COLO829 (cell line): ENCODE data around the gene ZNF672.
"Not testable (repeated sequence)": the region's sequence is repeated elsewhere in the genome, so short reads cannot be mapped to it uniquely, and the experiment has no call there.

ENCODE experiments used
- DNase-seq: peaks from one replicate; pipeline ENCODE4 v3.0.0; 2012; ENCODE audit warnings: low spot score

ZNF672 gene

GRCh38 chr1:248853663-248854375 lies 15.8 kb downstream of the ZNF672 start:
- no peak for DNase-seq

- DNase-seq, result no peak
Measured at GRCh38 chr1:248855580-248855979, 17.6 kb downstream of the ZNF672 start.

- no peak for DNase-seq
Measured at GRCh38 chr1:248856176-248856575, 18.2 kb downstream of the ZNF672 start.

GRCh38 chr1:248857201-248857600 lies 19.2 kb downstream of the ZNF672 start:
- no peak for DNase-seq

- no peak for DNase-seq
Measured at GRCh38 chr1:248857749-248858095, 19.7 kb downstream of the ZNF672 start.

- DNase-seq, result peak; percentile 53
Measured at GRCh38 chr1:248858096-248858890, 20.3 kb downstream of the ZNF672 start.

GRCh38 chr1:248858891-248859889 lies 21.2 kb downstream of the ZNF672 start, which contains the start of gene ZNF692:
Gene ZNF692, minus strand, starts transcription at chr1:248859085. Its CDS starts 776 bp downstream, at chr1:248858309.
- peak; percentile 99 for DNase-seq

GRCh38 chr1:248860007-248860406 lies 22.0 kb downstream of the ZNF672 start:
- no peak for DNase-seq

GRCh38 chr1:248861616-248862015 lies 23.6 kb downstream of the ZNF672 start:
- DNase-seq, result no peak

GRCh38 chr1:248862695-248862997 lies 24.6 kb downstream of the ZNF672 start:
- no peak for DNase-seq

- no peak for DNase-seq
Measured at GRCh38 chr1:248862998-248863881, 25.2 kb downstream of the ZNF672 start.

GRCh38 chr1:248871837-248872401 lies 33.9 kb downstream of the ZNF672 start:
- no peak for DNase-seq

- DNase-seq, result peak; percentile 58
Measured at GRCh38 chr1:248872752-248873408, 34.9 kb downstream of the ZNF672 start.

- peak; percentile 96 for DNase-seq
Measured at GRCh38 chr1:248873409-248873992, 35.5 kb downstream of the ZNF672 start.

- peak; percentile 92 for DNase-seq
Measured at GRCh38 chr1:248873993-248874533, 36.0 kb downstream of the ZNF672 start.

GRCh38 chr1:248881261-248881660 lies 43.2 kb downstream of the ZNF672 start:
- DNase-seq, result no peak

GRCh38 chr1:248882427-248882826 lies 44.4 kb downstream of the ZNF672 start:
- not testable (repeated sequence) for DNase-seq

GRCh38 chr1:248884632-248885295 lies 46.7 kb downstream of the ZNF672 start:
- DNase-seq, result no peak

GRCh38 chr1:248885646-248886045 lies 47.6 kb downstream of the ZNF672 start:
- no peak for DNase-seq
